CD4-positive, alpha-beta T cell treated with Interleukin-6 at 100 ng/mL for 8 hours (primary cell): Measurements from ENCODE around the gene BCAT1.
"Not testable (repeated sequence)": the region's sequence is repeated elsewhere in the genome, so short reads cannot be mapped to it uniquely, and the experiment has no call there.

Experiments used
- DNase-seq: peaks from one replicate; pipeline ENCODE4 v3.0.0-alpha.2; 2020; ENCODE audit warnings: mixed read lengths, low spot score

Gene BCAT1

GRCh38 chr12:24960222-24960855 lies 11.4 kb upstream of the BCAT1 start:
- DNase-seq, result no peak

- DNase-seq, result not testable (repeated sequence)
These were observed 7.5 kb upstream of the BCAT1 start for GRCh38 chr12:24956351-24956750.

GRCh38 chr12:24955853-24956252 lies 7.0 kb upstream of the BCAT1 start:
- DNase-seq, result no peak

- no peak for DNase-seq
These were observed 6.5 kb upstream of the BCAT1 start for GRCh38 chr12:24955389-24955788.

- DNase-seq, result no peak
These were observed 5.4 kb upstream of the BCAT1 start for GRCh38 chr12:24954261-24954660.

- DNase-seq, result no peak
These were observed 3.5 kb upstream of the BCAT1 start for GRCh38 chr12:24952389-24952788.

- no peak for DNase-seq
These were observed 1.4 kb upstream of the BCAT1 start for GRCh38 chr12:24950231-24950834.

- no peak for DNase-seq
These were observed 513 bp downstream of the BCAT1 start for GRCh38 chr12:24948420-24948756.

GRCh38 chr12:24947541-24948419 lies 1.1 kb downstream of the BCAT1 start:
- DNase-seq, result no peak

- no peak for DNase-seq
These were observed 3.1 kb downstream of the BCAT1 start for GRCh38 chr12:24945845-24946244.

GRCh38 chr12:24945039-24945438 lies 3.9 kb downstream of the BCAT1 start:
- no peak for DNase-seq

- DNase-seq, result no peak
These were observed 4.3 kb downstream of the BCAT1 start for GRCh38 chr12:24944601-24944975.

- DNase-seq, result no peak
These were observed 4.8 kb downstream of the BCAT1 start for GRCh38 chr12:24943947-24944600.

- DNase-seq, result no peak
These were observed 8.7 kb downstream of the BCAT1 start for GRCh38 chr12:24940157-24940556.

- DNase-seq, result not testable (repeated sequence)
These were observed 9.3 kb downstream of the BCAT1 start for GRCh38 chr12:24939551-24939950.

- DNase-seq, result no peak
These were observed 10.6 kb downstream of the BCAT1 start for GRCh38 chr12:24938341-24938740.

- DNase-seq, result no peak
These were observed 11.2 kb downstream of the BCAT1 start for GRCh38 chr12:24937553-24938244.

- DNase-seq, result no peak
These were observed 15.1 kb downstream of the BCAT1 start for GRCh38 chr12:24933694-24934407.

GRCh38 chr12:24931666-24932405 lies 17.1 kb downstream of the BCAT1 start:
- no peak for DNase-seq

- DNase-seq, result no peak
These were observed 18.9 kb downstream of the BCAT1 start for GRCh38 chr12:24929953-24930352.
